Hypothalamus (tissue), 51 donors: ENCODE measurements around the gene SCT.

ENCODE experiments used
- DNase-seq, 51 donors: peaks; one replicate each; lab custom pipeline; 2025; lab: John Stamatoyannopoulos, UW

The SCT gene

DNA sequence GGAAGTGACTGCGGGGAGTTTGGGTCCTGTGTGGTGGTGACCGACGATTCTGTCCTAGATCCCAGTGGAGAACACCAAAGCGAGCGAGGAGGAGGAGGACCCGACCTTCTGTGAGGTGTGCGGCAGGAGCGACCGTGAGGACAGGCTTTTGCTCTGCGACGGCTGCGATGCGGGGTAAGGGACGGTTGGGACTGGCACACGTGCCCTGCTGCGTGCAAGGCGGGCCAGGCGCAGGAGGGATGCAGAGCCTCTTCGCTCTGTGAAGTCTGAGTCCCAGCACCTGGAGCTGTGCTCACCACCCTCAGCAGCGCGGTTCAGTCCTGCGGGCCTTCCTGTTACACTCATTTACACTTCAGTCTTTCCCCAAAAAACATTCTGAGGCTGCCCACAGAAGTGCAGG, 34.5 kb downstream of the SCT start:
- no peak for DNase-seq

DNA sequence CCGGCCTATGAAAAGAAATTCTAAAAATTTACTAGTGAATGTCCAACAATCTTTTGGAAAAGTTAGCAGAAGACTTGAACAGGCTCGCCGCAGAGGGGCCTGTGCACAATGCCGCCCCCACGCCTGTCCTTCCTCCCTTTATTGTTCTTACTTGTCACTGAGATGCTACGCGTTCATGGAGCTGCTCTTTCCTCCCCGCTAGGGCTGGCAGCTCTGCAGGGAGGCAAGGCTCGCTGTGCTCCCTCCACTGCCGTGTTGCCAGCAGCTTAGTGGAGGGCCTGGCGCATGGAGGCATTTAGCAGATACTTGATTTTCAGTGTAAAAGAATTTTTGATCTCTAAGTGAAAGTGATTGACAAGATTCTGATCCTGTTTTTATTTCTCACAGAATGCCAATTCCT, 36.0 kb downstream of the SCT start:
- no peak for DNase-seq

DNA sequence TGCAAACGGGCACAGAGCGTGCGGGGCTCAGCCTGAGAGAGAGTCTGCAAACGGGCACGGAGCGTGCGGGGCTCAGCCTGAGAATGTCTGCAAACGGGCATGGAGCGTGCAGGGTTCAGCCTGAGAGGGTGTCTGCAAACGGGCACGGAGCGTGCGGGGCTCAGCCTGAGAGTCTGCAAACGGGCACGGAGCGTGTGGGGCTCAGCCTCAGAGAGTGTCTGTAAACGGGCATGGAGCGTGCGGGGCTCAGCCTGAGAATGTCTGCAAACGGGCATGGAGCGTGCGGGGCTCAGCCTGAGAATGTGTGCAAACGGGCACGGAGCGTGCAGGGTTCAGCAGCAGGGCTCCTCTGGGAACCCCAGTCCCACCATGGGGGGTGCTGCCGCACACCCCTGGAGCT, 37.2 kb downstream of the SCT start:
- no peak for DNase-seq

DNA sequence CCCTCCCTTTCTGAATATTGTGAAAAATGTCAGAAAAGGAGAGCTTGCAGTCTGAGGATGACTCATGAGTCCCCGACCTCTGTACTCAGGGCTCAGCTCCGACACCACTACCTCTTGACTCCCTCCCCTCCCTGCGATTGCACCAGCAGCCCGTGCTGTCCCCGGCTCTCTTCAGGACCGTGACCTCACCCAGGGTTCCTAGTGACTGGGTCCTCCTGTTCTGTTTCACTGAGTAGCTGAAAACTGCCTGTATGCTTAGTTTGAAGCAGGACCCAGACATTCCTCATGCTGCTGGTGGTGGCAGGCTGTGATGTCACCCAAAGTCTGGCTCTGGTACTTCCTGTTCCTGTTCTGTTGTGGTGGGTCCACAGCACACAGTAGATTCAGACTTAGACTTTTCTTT, 39.0 kb downstream of the SCT start:
- peak in 4 of 51 donors; percentile 14 to 43 (median 32) for DNase-seq

DNA sequence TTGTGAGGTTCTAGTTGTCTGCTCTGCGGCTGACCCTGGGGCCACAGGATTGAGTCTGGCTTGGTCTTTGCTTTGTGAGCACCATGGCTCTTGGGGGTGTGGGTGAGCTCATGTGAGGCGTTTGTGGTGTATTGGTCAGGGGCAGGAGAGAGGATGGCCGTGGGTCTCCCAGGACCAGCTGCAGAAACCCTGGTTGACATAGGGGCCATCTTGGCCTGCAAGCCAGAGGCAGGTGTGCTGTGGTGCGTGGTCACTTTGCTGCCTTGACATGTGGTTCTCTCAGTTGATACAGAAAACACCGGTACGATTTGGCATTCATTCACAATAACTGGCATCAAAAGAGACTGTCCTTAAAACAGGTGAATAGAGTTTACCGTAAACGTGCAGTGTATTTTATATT, 39.4 kb downstream of the SCT start:
- DNase-seq, result no peak

DNA sequence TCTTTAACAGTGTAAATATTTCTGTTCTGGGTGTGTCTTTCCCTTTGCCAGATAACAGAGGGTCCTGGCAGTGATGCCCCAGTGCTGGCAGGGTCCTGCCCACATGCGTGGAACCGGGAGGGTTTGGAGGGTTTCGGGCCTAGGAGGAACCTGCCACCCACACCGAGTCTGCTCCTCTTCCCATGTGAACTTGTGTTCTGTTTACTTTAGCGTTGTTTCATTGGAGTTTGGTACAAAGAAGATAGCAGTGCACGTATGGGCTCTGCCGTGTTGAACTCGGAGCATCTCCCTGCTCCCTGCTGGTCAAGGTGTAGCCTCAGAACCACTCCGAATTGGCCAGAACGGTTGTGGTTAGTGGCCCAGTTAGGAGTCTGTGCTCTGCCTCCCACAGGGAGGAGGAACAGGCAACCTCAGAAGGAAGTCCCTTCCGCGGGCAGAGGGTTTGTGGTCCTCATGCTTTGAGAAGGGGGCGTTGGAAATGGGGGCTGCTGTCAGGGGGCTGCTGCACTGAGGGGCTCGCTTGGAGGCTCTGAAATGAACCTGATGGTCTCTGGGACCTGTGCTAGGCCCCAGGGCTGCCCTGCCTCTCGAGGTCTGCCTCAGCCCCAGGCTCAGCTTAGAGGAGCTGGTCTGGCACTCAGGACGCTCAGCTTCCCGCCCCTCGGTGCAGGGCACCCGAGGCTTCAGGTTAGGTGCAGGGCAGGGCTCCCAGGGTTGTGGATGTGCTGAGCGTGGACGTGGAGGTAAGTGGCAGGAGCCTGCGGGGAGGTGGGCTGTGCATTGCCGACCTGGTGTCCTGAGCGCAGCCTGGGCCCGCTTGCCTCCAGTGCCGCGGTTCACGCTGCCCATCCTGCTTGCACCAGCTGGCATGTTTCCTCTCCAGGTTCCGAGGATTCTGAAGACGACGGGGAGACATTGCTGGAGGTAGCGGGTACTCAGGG, 40.3 kb downstream of the SCT start:
- no peak for DNase-seq

DNA sequence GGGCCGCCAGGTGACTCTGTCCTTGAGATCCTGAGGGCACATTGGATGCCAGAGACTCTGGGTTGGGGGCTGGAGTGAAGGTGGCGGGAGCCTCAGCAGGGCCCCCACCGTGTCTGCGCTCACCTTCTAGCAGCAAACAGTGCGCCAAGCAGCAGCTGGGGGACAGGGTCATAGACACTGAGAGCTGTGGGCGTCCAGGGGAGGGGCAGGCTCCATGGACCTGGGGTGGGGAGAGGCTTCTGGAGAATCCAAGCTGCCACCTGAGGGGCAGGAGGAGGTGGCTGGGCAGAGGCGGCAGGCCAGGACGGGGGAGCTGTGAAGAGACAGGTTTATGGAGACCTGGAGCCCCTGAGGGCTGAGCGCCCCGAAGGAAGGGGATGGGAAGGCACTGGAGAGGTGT, 42.7 kb downstream of the SCT start:
- DNase-seq, result no peak

DNA sequence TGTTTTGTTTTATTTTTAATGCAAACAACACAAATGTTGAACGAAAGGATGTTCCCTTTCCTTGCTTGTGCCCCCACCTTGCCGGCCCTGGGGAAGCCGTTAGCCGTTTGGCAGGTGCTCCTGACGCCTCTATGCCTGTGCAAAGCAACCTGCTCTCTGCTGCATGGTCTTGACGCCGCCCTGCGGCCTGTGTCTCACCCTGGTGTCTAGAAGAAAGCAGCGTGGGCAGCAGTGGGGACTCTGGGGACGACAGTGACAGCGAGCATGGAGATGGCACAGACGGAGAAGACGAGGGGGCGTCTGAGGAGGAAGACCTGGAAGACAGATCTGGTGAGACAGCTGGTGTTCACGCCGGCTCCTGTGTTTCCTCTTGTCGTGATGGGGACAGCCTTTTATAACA, 45.2 kb downstream of the SCT start:
- peak in 1 of 51 donors; percentile 69 for DNase-seq

DNA sequence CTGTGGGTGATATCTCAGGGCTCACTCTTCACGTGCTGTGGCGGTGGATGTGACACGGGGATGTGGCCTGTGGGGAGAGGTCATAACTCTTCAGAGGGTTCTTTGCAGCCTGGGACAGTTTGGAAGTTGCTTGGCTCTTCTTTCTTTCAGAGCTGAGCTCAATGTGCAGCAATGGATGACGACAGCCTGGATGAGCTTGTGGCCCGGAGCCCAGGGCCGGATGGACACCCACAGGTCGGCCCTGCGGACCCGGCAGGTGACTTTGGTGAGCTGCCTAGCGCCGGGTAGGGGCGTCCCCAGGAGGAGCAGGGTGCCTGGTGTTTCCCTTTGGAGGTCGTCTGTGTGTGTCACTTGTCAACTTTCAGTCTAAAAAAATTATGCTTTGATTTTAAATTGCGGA, 45.6 kb downstream of the SCT start:
- no peak for DNase-seq

DNA sequence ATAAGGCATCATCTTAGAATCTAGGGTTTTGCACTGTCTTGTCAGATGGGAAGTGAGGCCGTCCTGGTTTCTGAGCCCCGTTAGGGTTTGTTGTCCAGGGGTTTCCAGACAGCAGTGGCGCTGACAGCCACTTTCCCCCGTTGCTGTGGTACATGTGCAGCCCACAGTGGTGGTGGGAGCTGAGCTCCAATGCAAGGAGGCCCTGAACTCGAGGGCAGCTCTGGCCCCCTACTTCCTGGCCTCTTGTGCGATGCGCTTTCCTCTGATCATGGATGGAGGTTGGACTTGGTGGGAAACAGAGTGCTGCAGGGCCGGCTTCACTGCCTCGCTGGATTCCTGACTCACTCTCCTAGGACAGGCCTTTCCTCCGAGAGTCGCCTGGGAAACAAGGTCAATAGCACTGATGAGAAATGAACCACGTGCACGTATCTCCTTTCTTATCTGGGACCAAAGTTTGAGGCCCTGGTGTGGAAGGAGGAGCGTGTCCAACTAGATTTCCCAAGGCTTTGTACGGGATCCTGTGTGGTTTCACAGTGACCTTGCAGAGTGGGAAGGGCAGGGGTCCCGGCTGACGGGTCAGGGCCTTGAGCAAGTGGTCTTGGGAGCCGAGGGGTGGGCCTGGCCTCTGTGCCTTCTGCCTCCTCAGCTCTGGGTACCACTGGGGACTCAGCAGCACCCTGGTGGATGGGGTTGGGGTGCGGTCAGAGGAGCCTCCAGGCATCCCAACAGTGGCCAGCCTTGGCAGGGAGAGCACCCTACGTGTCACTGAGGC, 47.0 kb downstream of the SCT start:
- no peak for DNase-seq

DNA sequence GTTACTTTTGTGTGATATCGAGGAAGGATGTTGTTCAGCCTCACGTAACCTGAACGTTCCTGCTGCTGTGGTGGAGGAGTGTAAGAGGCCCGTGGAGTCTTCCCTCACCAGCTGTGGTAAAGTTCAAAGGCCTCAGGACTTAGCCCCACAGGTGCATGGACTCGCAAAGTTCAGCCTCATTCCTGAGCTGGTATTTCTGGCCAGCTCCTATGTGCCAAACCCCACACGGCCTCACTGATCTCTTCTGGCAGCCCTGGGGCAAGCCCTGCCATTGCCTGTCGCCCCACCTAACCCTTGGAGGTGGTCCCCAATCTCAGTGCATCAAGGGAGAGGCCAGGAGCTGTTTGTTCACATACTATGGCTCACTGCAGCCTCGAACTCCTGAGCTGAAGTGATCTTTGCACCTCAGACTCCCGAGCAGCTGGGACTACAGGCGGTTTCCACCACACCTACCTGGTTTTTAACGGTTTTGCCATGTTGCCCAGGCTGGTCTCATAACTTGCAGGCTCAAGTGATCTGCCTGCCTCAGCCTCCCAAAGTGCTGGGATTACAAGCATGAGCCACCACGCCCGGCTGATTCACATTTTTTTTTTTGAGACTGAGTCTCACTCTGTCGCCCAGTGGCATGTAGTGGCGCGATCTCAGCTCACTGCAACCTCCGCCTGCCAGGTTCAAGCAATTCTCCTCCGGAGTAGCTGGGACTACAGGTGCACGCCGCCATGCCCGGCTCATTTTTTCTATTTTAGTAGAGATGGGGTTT, 48.5 kb downstream of the SCT start:
- DNase-seq, result no peak

DNA sequence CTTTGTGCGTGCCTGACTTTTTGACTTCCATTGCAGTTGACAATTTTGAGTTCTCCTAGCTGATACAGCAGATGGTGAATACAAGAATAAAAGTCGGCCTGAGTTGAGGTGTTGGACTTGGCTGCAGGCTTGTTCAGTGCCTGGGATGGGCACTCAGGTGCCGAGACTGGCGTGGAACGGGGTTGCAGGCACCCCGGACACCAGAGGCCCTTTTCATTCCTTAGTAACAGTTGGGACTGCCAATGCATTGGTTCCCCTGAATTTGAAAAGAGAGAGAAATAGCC, 49.4 kb downstream of the SCT start:
- DNase-seq, result no peak

DNA sequence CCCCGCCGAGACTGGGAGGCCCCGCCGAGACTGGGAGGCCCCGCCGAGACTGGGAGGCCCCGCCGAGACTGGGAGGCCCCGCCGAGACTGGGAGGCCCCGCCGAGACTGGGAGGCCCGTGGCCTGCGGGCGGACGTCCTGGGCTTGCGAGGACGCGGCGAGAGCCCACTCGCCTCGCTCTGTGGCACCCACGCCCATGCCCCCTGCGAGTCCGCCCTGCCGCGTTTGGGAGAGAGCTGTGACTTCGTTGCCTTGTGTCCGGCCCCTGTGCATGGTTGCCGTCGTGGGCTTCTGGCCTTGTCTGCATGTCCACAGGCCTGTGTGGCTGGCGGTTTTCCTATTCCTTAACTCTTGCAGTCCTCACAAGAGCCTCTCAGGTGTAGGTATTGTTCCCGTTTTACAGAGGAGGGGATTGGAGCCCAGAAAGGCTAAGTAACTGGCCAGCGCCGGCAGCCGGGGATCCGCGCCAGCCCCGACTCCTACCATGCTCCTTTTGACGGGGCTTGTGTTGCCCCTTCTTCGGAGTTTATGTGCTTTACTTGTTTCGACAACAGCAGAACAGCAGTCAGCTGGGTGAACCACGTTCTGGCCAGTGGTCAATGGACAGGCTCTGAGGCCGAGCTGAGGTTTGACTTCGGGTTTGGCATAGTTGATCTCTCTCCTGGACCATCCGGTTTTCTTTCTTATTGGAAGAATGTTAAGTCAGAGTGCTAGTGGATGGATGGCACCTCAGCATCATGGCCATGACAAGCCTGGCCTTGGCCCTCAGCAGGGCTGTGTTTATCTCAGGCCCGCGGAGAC, 50.0 kb downstream of the SCT start:
- DNase-seq, result no peak
